ENCODE data around the gene UPK3BL1.
"Not testable (repeated sequence)": the region's sequence is repeated elsewhere in the genome, so short reads cannot be mapped to it uniquely, and the experiment has no call there.

Gene UPK3BL1

GRCh38 chr7:102627271-102627904 lies 15.2 kb downstream of the UPK3BL1 start:
- H3K27ac ChIP-seq (ENCODE audit: low read depth, low read length); H3K36me3 ChIP-seq (ENCODE audit: control insufficient read depth in 1 of 2, insufficient read depth in 2 of 2, low read length in 2 of 2); H3K9me3 ChIP-seq (ENCODE audit: control insufficient read depth in 1 of 2, low read length in 2 of 2); H3K27me3 ChIP-seq (ENCODE audit: control insufficient read depth in 1 of 2, insufficient read depth in 2 of 2, low read length in 2 of 2); H3K4me1 ChIP-seq (ENCODE audit: control insufficient read depth in 1 of 2, insufficient read depth in 2 of 2, low read length in 2 of 2); H3K9ac ChIP-seq (ENCODE audit: low read depth in 1 of 2, low read length in 2 of 2); H3K4me3 ChIP-seq (ENCODE audit: low read depth in 1 of 2, low read length in 2 of 2): not testable (repeated sequence)

DNA sequence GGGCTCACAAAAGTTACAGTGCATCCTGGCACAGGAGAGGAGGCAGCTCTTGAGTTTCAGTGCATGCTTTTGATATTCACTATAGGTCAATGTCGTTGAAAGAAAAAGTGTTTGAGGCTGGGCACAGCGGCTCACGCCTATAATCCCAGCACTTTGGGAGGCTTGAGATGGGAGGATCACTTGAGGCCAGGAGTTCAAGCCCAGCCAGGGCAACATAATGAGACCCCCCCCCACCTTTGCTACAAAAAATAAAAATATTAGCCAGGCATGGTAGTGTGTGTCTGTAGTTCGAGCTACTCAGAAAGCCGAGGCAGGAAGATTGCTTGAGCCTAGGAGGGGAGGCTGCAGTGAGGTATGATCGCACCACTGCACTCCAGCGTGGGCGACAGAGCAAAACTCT lies 24.5 kb downstream of the UPK3BL1 start:
- not testable (repeated sequence) for H3K36me3 ChIP-seq (ENCODE audit: control insufficient read depth in 1 of 2, insufficient read depth in 2 of 2, low read length in 2 of 2); H3K27ac ChIP-seq (ENCODE audit: low read depth, low read length); H3K27me3 ChIP-seq (ENCODE audit: control insufficient read depth in 1 of 2, insufficient read depth in 2 of 2, low read length in 2 of 2); H3K4me1 ChIP-seq (ENCODE audit: control insufficient read depth in 1 of 2, insufficient read depth in 2 of 2, low read length in 2 of 2); H3K9me3 ChIP-seq (ENCODE audit: control insufficient read depth in 1 of 2, low read length in 2 of 2); H3K4me3 ChIP-seq (ENCODE audit: low read depth in 1 of 2, low read length in 2 of 2); H3K9ac ChIP-seq (ENCODE audit: low read depth in 1 of 2, low read length in 2 of 2)

GRCh38 chr7:102616507-102617125 lies 26.0 kb downstream of the UPK3BL1 start, which contains the start of gene RASA4:
RASA4 (minus strand) TSS chr7:102616756; CDS start chr7:102616689, 67 bp downstream.
- not testable (repeated sequence) for H3K4me3 ChIP-seq (ENCODE audit: low read depth in 1 of 2, low read length in 2 of 2); H3K27ac ChIP-seq (ENCODE audit: low read depth, low read length); H3K9ac ChIP-seq (ENCODE audit: low read depth in 1 of 2, low read length in 2 of 2); H3K36me3 ChIP-seq (ENCODE audit: control insufficient read depth in 1 of 2, insufficient read depth in 2 of 2, low read length in 2 of 2); H3K27me3 ChIP-seq (ENCODE audit: control insufficient read depth in 1 of 2, insufficient read depth in 2 of 2, low read length in 2 of 2); H3K9me3 ChIP-seq (ENCODE audit: control insufficient read depth in 1 of 2, low read length in 2 of 2); H3K4me1 ChIP-seq (ENCODE audit: control insufficient read depth in 1 of 2, insufficient read depth in 2 of 2, low read length in 2 of 2)

GRCh38 chr7:102615930-102616329 lies 26.7 kb downstream of the UPK3BL1 start:
- H3K27me3 ChIP-seq (ENCODE audit: control insufficient read depth in 1 of 2, insufficient read depth in 2 of 2, low read length in 2 of 2); H3K4me1 ChIP-seq (ENCODE audit: control insufficient read depth in 1 of 2, insufficient read depth in 2 of 2, low read length in 2 of 2); H3K4me3 ChIP-seq (ENCODE audit: low read depth in 1 of 2, low read length in 2 of 2); H3K9ac ChIP-seq (ENCODE audit: low read depth in 1 of 2, low read length in 2 of 2); H3K27ac ChIP-seq (ENCODE audit: low read depth, low read length); H3K36me3 ChIP-seq (ENCODE audit: control insufficient read depth in 1 of 2, insufficient read depth in 2 of 2, low read length in 2 of 2); H3K9me3 ChIP-seq (ENCODE audit: control insufficient read depth in 1 of 2, low read length in 2 of 2): not testable (repeated sequence)

DNA sequence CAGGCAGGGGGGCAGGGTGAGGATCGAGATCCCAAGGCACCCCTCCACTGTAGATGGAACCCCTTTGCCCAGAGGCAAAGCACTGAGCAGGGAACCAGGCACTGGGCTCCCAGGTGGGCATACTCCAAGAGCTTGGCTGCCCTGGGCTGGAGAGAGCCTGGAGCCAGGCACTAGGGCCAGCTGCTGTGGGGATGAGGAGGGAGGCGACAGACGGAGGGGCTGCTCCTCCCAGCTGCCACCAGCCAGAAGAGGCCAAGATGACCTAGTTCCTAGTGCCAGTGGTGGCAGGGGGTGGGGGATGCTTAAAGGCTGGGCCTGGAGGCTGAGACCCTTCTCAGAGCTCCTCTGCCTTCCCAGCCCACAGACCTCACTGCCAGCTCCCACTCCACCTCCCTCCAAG lies 27.7 kb downstream of the UPK3BL1 start:
- H3K9ac ChIP-seq (ENCODE audit: low read depth in 1 of 2, low read length in 2 of 2); H3K9me3 ChIP-seq (ENCODE audit: control insufficient read depth in 1 of 2, low read length in 2 of 2); H3K36me3 ChIP-seq (ENCODE audit: control insufficient read depth in 1 of 2, insufficient read depth in 2 of 2, low read length in 2 of 2): not testable (repeated sequence)

GRCh38 chr7:102614346-102614697 lies 28.3 kb downstream of the UPK3BL1 start:
- H3K4me3 ChIP-seq (ENCODE audit: low read depth in 1 of 2, low read length in 2 of 2); H3K9me3 ChIP-seq (ENCODE audit: control insufficient read depth in 1 of 2, low read length in 2 of 2): not testable (repeated sequence)

More for the DNA sequence above, 27.7 kb downstream of the UPK3BL1 start:
- not testable (repeated sequence) for H3K4me3 ChIP-seq (ENCODE audit: low read depth in 1 of 2, low read length in 2 of 2); H3K27me3 ChIP-seq (ENCODE audit: control insufficient read depth in 1 of 2, insufficient read depth in 2 of 2, low read length in 2 of 2); H3K4me1 ChIP-seq (ENCODE audit: control insufficient read depth in 1 of 2, insufficient read depth in 2 of 2, low read length in 2 of 2); H3K27ac ChIP-seq (ENCODE audit: low read depth, low read length)

DNA sequence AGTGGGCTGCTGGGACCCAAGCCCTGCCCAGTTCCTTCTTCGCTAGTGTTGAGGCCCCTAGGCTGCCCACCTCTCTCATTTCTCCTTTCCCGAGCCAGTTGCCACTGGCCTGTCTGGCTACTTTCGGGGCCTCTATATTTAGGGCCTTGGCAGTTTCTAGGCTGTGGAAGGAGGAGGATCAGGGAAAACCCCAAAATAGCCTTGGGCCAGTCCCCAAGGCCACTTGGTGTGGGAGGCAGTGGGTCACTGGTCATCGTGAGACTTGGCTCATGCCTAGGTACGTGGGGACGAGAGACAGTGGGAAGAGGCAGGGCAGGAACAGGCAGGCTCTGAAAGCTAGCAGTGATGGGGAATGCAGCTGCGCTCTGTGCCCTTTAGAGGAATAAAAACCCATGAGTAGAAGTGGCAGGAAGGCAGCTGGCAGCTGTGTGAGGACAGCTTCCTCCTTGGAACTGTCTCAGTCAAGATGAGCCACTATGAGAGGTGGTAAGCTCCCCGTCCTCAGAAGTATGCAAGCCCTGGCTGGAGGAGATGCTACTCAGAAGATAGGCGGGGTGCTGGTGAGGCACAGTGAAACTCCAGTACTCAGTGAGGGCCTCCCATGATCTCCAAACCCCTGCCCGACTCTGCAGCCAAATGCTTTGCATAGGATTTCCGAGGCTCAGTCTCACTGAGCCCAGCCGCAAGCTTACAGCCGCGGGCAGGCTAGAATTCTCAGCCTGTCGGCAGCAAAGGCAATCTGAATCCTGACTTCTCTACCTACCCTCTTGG lies 28.8 kb downstream of the UPK3BL1 start:
- not testable (repeated sequence) for H3K4me1 ChIP-seq (ENCODE audit: control insufficient read depth in 1 of 2, insufficient read depth in 2 of 2, low read length in 2 of 2); H3K27ac ChIP-seq (ENCODE audit: low read depth, low read length); H3K36me3 ChIP-seq (ENCODE audit: control insufficient read depth in 1 of 2, insufficient read depth in 2 of 2, low read length in 2 of 2); H3K9ac ChIP-seq (ENCODE audit: low read depth in 1 of 2, low read length in 2 of 2); H3K9me3 ChIP-seq (ENCODE audit: control insufficient read depth in 1 of 2, low read length in 2 of 2); H3K4me3 ChIP-seq (ENCODE audit: low read depth in 1 of 2, low read length in 2 of 2); H3K27me3 ChIP-seq (ENCODE audit: control insufficient read depth in 1 of 2, insufficient read depth in 2 of 2, low read length in 2 of 2)

More at GRCh38 chr7:102614346-102614697, 28.3 kb downstream of the UPK3BL1 start:
- not testable (repeated sequence) for H3K9ac ChIP-seq (ENCODE audit: low read depth in 1 of 2, low read length in 2 of 2); H3K36me3 ChIP-seq (ENCODE audit: control insufficient read depth in 1 of 2, insufficient read depth in 2 of 2, low read length in 2 of 2); H3K27ac ChIP-seq (ENCODE audit: low read depth, low read length); H3K27me3 ChIP-seq (ENCODE audit: control insufficient read depth in 1 of 2, insufficient read depth in 2 of 2, low read length in 2 of 2); H3K4me1 ChIP-seq (ENCODE audit: control insufficient read depth in 1 of 2, insufficient read depth in 2 of 2, low read length in 2 of 2)

DNA sequence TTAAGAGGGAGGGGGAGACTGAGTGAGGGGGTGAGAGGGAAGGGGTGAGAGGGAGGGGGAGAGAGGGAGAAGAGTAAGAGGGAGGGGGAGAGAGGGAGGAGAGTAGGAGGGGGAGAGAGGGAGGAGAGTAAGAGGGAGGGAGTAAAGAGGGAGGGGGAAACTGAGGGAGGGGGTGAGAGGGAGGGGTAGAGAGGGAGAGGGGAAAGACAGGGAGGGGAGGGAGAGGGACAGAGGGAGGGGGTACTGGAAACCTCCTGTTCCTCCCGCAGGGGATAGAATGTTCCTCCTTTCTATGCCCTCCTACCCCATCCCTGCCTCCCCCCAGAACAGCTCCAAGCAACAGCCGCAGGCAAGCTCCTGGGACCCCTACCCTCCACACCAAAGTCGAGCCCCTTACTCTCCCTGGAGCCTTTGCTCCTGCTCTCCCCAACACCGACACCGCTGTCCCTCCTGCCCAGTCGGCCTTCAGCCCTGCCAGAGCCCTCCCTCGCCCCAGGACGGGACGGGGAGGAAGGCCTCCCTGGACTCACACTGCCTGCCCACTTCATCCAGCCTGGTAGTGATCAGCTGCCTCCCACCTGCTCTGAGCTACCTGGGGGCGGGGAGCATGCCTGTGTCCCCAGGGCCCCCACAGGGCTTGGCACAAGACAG lies 30.8 kb downstream of the UPK3BL1 start:
- H3K27ac ChIP-seq (ENCODE audit: low read depth, low read length); H3K4me3 ChIP-seq (ENCODE audit: low read depth in 1 of 2, low read length in 2 of 2); H3K9me3 ChIP-seq (ENCODE audit: control insufficient read depth in 1 of 2, low read length in 2 of 2); H3K9ac ChIP-seq (ENCODE audit: low read depth in 1 of 2, low read length in 2 of 2); H3K4me1 ChIP-seq (ENCODE audit: control insufficient read depth in 1 of 2, insufficient read depth in 2 of 2, low read length in 2 of 2); H3K27me3 ChIP-seq (ENCODE audit: control insufficient read depth in 1 of 2, insufficient read depth in 2 of 2, low read length in 2 of 2); H3K36me3 ChIP-seq (ENCODE audit: control insufficient read depth in 1 of 2, insufficient read depth in 2 of 2, low read length in 2 of 2): not testable (repeated sequence)

DNA sequence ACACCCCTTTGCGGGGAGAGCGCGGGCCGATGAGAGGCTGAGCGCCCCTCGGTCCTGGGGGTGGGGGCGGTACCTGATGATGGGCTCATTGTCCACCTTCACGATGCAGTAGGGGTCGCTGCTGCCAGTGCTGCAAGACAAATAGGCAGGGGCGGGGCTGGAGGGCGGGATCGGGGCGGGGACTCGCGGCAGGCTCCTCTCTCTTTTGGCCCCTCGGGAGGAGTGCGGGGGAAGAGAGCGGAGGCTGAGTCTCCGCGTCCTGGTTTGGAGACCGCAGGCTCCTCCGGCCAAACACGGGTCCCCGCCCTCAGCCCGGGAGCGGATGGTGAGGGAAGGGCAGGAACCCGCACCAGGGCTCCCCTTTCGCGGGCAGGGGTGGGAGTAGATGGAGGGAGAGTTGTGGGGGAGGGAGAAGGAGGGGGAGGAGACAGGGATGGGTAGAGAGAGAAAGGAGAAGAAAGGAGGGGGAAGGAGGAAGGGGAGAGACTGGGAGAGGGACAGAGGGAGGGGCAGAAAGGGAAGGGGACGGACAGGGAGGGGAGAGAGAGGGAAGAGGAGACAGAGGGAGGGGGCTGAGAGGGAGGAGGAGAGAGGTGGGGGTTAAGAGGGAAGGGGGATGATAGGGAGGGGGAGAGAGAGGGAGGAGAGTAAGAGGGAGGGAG lies 31.4 kb downstream of the UPK3BL1 start:
- H3K27ac ChIP-seq (ENCODE audit: low read depth, low read length); H3K27me3 ChIP-seq (ENCODE audit: control insufficient read depth in 1 of 2, insufficient read depth in 2 of 2, low read length in 2 of 2); H3K4me1 ChIP-seq (ENCODE audit: control insufficient read depth in 1 of 2, insufficient read depth in 2 of 2, low read length in 2 of 2); H3K9me3 ChIP-seq (ENCODE audit: control insufficient read depth in 1 of 2, low read length in 2 of 2); H3K36me3 ChIP-seq (ENCODE audit: control insufficient read depth in 1 of 2, insufficient read depth in 2 of 2, low read length in 2 of 2); H3K4me3 ChIP-seq (ENCODE audit: low read depth in 1 of 2, low read length in 2 of 2); H3K9ac ChIP-seq (ENCODE audit: low read depth in 1 of 2, low read length in 2 of 2): not testable (repeated sequence)

DNA sequence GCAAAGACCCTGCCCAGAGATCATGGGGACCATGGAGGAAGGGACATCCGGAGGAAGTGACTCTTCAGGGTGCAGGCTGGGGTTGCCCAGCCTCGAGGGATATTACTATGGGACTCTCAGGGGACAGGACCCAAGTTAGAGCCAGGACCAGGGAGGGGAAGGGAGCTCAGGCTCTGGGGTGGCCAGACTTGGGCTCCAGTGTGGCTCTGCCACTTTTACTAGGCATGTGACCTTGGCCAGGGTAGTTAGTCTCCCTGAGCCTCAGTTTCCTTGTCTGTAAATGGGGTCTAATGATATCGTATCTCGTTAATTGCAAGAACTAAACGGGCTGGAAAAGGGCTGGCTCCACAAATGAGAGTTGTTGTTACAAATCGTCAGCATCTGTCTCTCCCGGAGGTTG lies 32.1 kb downstream of the UPK3BL1 start:
- not testable (repeated sequence) for H3K4me1 ChIP-seq (ENCODE audit: control insufficient read depth in 1 of 2, insufficient read depth in 2 of 2, low read length in 2 of 2); H3K27ac ChIP-seq (ENCODE audit: low read depth, low read length); H3K9ac ChIP-seq (ENCODE audit: low read depth in 1 of 2, low read length in 2 of 2); H3K27me3 ChIP-seq (ENCODE audit: control insufficient read depth in 1 of 2, insufficient read depth in 2 of 2, low read length in 2 of 2); H3K36me3 ChIP-seq (ENCODE audit: control insufficient read depth in 1 of 2, insufficient read depth in 2 of 2, low read length in 2 of 2); H3K4me3 ChIP-seq (ENCODE audit: low read depth in 1 of 2, low read length in 2 of 2); H3K9me3 ChIP-seq (ENCODE audit: control insufficient read depth in 1 of 2, low read length in 2 of 2)
